ENCODE data around the gene CLSTN2.

GRCh38 chr3:140068494-140069017 is 133.6 kb downstream of the CLSTN2 start:
- no peak for TF ChIP-seq ZNF19 (tag by site-specific recombination; IDR thresholded peaks at IDR 0.05; ENCODE audit: low read depth)
- TF ChIP-seq ZNF148 (tag by site-specific recombination; IDR thresholded peaks at IDR 0.05; ENCODE audit: borderline replicate concordance) = no peak
- TF ChIP-seq KLF1 (tag by site-specific recombination; IDR thresholded peaks at IDR 0.05) = no peak
- TF ChIP-seq ZNF10 (tag by site-specific recombination; IDR thresholded peaks at IDR 0.05) = no peak
- TF ChIP-seq CTCF (tag by site-specific recombination; IDR thresholded peaks at IDR 0.05) = no peak
- TF ChIP-seq PRDM6 (tag by site-specific recombination; IDR thresholded peaks at IDR 0.05) = no peak
- TF ChIP-seq ZNF174 (tag by site-specific recombination; IDR thresholded peaks at IDR 0.05) = no peak

Data from HEK293 (cell line).